Esophagus squamous epithelium (tissue), 5 donors: ENCODE data around the gene CTCFL. TPM values are rescaled to one million over a fixed set of nuclear protein-coding genes. Genes with fewer than 3 reads are reported as not detected.

Source experiments
- DNase-seq: peaks from one replicate; lab custom pipeline; 2025; lab: John Stamatoyannopoulos, UW
- H3K27ac ChIP-seq, 4 donors: fragments of 200-600 bp; sonication (generic); one replicate each; pipeline ENCODE4 v1.5.1; 2016 to 2019; ENCODE audit warnings: mild to moderate bottlenecking in 1 of 4
- H3K27me3 ChIP-seq, 4 donors: fragments of 200-600 bp; sonication (generic); 1 replicate in 3 of 4; 2 replicates in 1 of 4; pipeline versions ENCODE4 v1.5.1 to v1.6.0; 2017 to 2021; ENCODE audit warnings: antibody characterized with exemption in 1 of 4
- H3K36me3 ChIP-seq, 3 donors: fragments of 200-600 bp; sonication (generic); one replicate each; pipeline ENCODE4 v1.5.1; 2016 to 2019
- H3K4me1 ChIP-seq, 3 donors: fragments of 200-600 bp; sonication (generic); one replicate each; pipeline ENCODE4 v1.5.1; 2017 to 2019
- H3K4me3 ChIP-seq, 4 donors: fragments of 200-600 bp; sonication (generic); 1 replicate in 3 of 4; 2 replicates in 1 of 4; pipeline ENCODE4 v1.5.1; 2016 to 2019; ENCODE audit warnings: mild to moderate bottlenecking in 2 of 4, moderate library complexity in 1 of 4
- H3K9me3 ChIP-seq, 3 donors: fragments of 200-600 bp; sonication (generic); one replicate each; pipeline ENCODE4 v1.5.1; 2016 to 2019
- POLR2A ChIP-seq, 4 donors: fragments of 450-650 bp; IDR thresholded peaks; one replicate each; pipeline ENCODE4 v1.6.1; 2017; ENCODE audit warnings: antibody characterized with exemption in 4 of 4, mild to moderate bottlenecking in 4 of 4, moderate library complexity in 3 of 4
- WGBS, 2 donors: methylation state at CpG; one replicate each; pipeline ENCODE4 v1.1.5; 2018; 5-methylcytosine and 5-hydroxymethylcytosine counted together
- intact Hi-C: fragments of 100-400 bp; cut with DNase I; formaldehyde crosslinking; loops from one replicate; pipeline ENCODE4 v1.15.0; 2022
- total RNA-seq, 4 donors: library from RNA; depleted of rRNA; stranded (reverse); fragments of >200 nt; gene quantifications; one replicate each; pipeline ENCODE4 v1.1.0, GENCODE V29; 2016
- TF ChIP-seq, protein P1 (sequence below), 6 experiments: fragments of 450-650 bp in 4 of 6; fragments of 200-600 bp in 2 of 6; sonication (generic) in 2 of 6; IDR thresholded peaks; one replicate each; pipeline ENCODE4 v1.5.1; 2016 to 2019; ENCODE audit warnings: antibody characterized with exemption in 6 of 6, mild to moderate bottlenecking in 4 of 6, moderate library complexity in 4 of 6
- donor health status: DM: yes; HTN: yes; CAD: no.

CTCFL gene
- total RNA-seq, 4 donors from 2014 or later, result 0.19 TPM; not detected in 3

DNA sequence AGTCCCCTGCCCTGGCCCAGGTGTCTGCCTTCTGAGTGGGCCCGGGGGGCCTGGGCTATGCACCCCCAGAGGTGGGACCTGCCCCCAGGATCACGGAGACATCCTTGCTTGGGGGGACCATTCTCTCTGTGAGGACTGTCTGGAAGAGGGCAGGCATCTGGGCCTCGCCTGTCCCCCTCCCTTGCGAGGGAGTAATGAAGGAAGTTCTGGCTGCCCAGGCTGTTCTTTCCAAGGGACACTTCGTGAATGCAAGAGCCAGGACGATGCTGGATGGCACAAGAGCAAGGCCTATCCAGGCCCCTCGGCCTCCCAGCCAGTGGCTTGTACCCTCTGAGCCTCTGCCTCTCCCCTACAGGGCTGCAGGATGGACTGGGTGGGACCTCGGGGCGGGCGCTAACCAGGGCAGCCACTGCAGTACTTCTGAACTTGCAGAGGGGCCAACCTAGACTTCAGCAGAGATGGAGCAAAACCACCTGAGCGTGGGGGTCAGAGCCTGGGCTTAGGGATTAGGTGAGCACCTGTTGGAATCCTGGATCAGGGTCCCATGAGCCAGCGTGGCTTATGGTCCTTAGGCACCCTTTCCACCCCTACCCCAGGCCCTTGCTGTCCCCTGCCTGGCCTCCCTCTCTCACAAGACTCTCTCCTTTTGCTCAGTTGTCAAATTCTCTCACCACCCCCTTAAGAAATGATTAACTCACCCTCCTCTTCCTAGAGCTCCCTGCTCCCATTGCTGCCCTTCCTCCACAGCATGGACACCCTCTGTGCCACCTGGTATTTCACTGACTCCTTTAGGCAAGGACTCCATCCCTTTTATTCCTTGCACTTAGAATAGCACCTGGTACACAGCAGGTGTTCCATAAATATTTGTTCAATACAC lies 53.2 kb downstream of the CTCFL start:
- H3K36me3 ChIP-seq, result no peaks in the 10 kb centered on the region
- H3K27ac ChIP-seq, result no peak overlapping the region
- H3K27me3 ChIP-seq, result peaks cover 0 to 63% (median 0%) of the 10 kb centered on the region in 4 donors
- WGBS, 2 donors, result 82 to 90% methylated on average over 2 to 4 of the region's 12 CpGs
- H3K9me3 ChIP-seq, result no peaks in the 10 kb centered on the region
- intact Hi-C loops, result no loop called here
- no peak for TF ChIP-seq POLR2A (IDR thresholded peaks at IDR 0.05)
- TF ChIP-seq, protein P1, sequence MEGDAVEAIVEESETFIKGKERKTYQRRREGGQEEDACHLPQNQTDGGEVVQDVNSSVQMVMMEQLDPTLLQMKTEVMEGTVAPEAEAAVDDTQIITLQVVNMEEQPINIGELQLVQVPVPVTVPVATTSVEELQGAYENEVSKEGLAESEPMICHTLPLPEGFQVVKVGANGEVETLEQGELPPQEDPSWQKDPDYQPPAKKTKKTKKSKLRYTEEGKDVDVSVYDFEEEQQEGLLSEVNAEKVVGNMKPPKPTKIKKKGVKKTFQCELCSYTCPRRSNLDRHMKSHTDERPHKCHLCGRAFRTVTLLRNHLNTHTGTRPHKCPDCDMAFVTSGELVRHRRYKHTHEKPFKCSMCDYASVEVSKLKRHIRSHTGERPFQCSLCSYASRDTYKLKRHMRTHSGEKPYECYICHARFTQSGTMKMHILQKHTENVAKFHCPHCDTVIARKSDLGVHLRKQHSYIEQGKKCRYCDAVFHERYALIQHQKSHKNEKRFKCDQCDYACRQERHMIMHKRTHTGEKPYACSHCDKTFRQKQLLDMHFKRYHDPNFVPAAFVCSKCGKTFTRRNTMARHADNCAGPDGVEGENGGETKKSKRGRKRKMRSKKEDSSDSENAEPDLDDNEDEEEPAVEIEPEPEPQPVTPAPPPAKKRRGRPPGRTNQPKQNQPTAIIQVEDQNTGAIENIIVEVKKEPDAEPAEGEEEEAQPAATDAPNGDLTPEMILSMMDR (IDR thresholded peaks at IDR 0.05), result no peak
- DNase-seq, result no peak
- peaks cover 0 to 9% (median 3%) of the 10 kb centered on the region in 3 donors for H3K4me1 ChIP-seq
- no peak overlapping the region for H3K4me3 ChIP-seq

DNA sequence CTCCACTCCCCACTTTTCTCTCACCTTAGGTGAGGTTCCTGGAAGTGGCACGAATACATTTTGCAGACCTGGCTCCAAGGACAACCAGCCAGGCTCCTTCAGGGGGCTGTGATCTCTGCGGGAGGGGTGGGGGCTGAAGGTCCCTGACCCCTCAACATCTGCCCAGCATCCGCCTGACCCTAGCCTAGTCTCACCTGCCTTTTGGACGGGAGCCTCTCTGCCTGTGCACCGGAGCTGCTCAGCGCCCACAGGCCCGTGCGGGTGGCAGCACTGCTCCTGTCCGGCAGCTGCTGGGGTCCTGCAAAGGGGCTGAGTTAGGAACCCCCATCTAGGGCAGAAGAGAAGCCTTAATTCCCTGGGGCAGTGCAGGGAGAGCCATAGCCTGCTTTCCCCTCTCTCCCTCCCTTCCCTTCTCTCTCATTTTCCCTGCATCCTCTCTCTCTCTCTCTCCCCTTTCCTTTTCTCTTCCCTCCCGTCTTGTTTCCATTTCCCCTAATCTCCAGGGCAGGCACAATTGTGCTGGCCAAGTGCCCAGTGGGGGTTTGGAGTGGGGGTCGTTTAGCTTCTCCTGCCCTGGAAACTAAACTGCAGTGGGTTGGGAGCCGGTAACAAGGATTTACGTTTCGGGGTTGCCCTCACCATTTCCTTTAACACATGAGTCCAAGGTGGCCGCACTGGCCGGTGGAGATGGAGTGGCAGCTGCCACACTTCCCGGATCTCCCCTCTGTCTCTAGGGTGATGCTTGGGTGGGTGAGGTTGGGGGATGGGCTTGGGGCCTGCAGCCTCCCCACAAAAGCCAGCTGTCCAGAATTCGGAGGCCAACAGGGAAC lies 54.1 kb downstream of the CTCFL start:
- Histone ChIP-seq H3K4me3 (no peak overlapping the region), H3K4me1 (peaks cover 0 to 7% (median 3%) of the 10 kb centered on the region in 3 donors), H3K36me3 (no peaks in the 10 kb centered on the region), H3K27ac (no peak overlapping the region), H3K9me3 (no peaks in the 10 kb centered on the region), H3K27me3 (peaks cover 0 to 65% (median 0%) of the 10 kb centered on the region in 4 donors)
- DNase-seq, result no peak
- TF ChIP-seq, protein P1 (IDR thresholded peaks at IDR 0.05), result no peak
- no peak for TF ChIP-seq POLR2A (IDR thresholded peaks at IDR 0.05)
- 65 to 75% methylated on average over 8 to 14 of the region's 18 CpGs for WGBS, 2 donors
- intact Hi-C loops, result no loop called here

DNA sequence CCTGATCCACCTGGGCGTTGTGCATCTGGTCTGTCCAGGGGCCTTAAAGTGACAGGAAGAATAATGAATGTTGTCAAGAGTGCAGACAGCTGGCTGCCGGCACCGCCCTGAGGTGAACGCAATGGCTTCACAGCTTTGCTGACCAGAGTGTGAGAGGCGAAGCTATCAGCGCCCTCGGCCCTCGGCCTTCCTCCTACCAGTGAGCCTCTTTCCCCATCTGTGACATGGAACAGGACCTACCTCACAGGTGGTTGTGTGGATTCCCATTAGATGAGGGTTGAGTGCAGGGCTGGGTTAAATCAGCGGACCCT lies 54.8 kb downstream of the CTCFL start:
- no peak for DNase-seq
- Histone ChIP-seq H3K9me3 (no peaks in the 10 kb centered on the region), H3K27me3 (peaks cover 0 to 68% (median 0%) of the 10 kb centered on the region in 4 donors), H3K4me3 (no peak overlapping the region), H3K27ac (peak overlapping the region in 1 of 4 donors; percentile 10), H3K36me3 (no peaks in the 10 kb centered on the region), H3K4me1 (peaks cover 0 to 7% (median 3%) of the 10 kb centered on the region in 3 donors)
- WGBS, 2 donors, result 56 to 81% methylated on average over 2 to 9 of the region's 9 CpGs
- intact Hi-C loops, result no loop called here
- TF ChIP-seq, protein P1 (IDR thresholded peaks at IDR 0.05), result no peak
- no peak for TF ChIP-seq POLR2A (IDR thresholded peaks at IDR 0.05)

DNA sequence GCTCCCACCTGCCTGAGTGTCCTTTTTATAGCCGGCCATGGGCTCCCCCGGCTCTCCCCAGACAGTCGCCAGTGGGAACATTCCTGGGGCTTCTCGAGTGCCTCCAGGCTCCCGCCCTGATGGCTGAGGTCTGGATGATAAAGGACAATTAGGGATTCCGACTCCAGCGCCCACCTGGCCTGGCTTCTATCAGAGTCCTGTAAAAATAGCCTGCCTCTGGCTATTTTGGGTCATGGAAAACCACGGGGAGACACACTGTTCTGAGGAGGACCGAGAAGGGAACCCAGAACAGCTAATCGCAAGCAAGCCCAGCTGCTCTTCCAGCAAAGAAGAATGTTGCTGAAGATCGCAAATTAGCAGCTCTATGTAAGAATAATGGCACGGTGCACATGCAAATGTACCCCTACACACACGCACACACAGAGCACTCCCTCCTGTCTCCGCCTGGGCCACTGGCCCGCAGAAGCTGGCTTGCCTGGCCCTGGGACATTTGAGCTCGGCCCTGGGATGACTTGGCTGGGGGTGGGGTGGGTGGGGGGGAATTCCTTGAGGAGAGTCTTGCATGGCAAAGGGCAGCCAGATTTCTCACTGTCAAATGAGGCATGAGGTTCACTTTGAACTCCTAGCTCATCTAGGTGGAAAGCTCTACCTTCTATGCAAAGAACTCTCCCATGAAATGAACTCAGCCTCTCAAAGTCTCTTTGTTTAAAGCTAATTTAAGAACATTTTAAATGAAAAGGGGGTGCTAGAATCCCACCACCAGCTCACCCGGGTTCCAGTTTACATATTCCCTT lies 55.3 kb downstream of the CTCFL start:
- no peak for TF ChIP-seq POLR2A (IDR thresholded peaks at IDR 0.05)
- TF ChIP-seq, protein P1 (IDR thresholded peaks at IDR 0.05), result no peak
- no peak for DNase-seq
- Histone ChIP-seq H3K4me1 (peaks cover 0 to 7% (median 3%) of the 10 kb centered on the region in 3 donors), H3K4me3 (no peak overlapping the region), H3K36me3 (no peaks in the 10 kb centered on the region), H3K27ac (peak overlapping the region in 3 of 4 donors; percentile 26 to 44 (median 28)), H3K9me3 (no peaks in the 10 kb centered on the region), H3K27me3 (peaks cover 0 to 64% (median 0%) of the 10 kb centered on the region in 4 donors)
- WGBS, 2 donors, result 44 to 45% methylated on average over 14 of the region's 17 CpGs
- intact Hi-C loops, result no loop called here
